Smooth muscle cell of the brain vasculature (primary cell): Measurements from ENCODE around the gene SPATA31A6.
"Not testable (repeated sequence)": the region's sequence is repeated elsewhere in the genome, so short reads cannot be mapped to it uniquely, and the experiment has no call there.

Experiments
- DNase-seq: peaks from one replicate; pipeline ENCODE4 v3.0.0-alpha.2; 2012; ENCODE audit warnings: low read depth, low spot score

The SPATA31A6 gene

DNA sequence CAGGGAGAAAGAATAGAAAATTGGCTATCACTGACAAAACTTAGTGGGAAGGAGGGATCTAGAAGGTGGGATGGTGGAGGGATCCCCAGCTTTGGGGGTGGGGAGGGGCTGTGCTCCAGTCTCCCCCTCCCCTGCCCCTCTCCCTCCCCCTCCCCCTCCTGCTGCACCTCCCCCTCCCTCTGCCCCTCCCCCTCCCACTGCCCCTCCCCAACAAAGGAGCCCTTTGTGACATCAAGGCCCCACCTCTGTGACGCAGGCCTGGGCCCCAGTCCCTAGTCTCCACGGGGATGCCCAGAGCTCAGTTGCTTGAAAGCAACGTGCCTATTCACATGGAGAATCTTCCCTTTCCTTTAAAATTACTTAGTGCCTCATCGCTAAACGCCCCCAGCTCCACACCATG, at the start of gene SPATA31A6:
Gene SPATA31A6 (plus strand): TSS at position 301 of the 400 bp plus-strand sequence. CDS start 29 bp downstream, at position 330.
- not testable (repeated sequence) for DNase-seq

GRCh38 chr9:42160299-42160698, 23.2 kb upstream of the SPATA31A6 start:
- peak; percentile 0 for DNase-seq

- DNase-seq, result not testable (repeated sequence)
Observed at GRCh38 chr9:42219861-42220260, 36.4 kb downstream of the SPATA31A6 start.

GRCh38 chr9:42223230-42223629, 39.8 kb downstream of the SPATA31A6 start:
- not testable (repeated sequence) for DNase-seq

DNA sequence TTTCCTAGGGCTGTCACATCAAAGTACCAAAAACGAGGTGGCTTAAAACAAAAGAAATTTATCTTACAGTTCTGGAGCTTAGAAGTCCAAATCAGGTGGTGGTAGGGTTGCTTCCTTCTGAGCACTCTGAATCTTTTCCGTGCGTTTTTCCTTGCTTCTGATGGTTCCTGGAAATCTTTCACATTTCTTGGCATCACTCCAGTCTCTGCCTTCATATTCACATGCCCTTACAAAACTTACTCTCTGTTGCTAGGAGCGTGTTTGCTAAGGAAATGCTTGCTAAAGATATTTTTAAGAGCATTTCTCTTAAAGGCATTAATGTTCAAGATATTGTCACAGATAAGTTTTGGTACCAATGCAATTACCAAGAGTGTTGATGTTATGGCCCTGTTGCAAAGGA, 49.6 kb downstream of the SPATA31A6 start:
- DNase-seq, result not testable (repeated sequence)

DNA sequence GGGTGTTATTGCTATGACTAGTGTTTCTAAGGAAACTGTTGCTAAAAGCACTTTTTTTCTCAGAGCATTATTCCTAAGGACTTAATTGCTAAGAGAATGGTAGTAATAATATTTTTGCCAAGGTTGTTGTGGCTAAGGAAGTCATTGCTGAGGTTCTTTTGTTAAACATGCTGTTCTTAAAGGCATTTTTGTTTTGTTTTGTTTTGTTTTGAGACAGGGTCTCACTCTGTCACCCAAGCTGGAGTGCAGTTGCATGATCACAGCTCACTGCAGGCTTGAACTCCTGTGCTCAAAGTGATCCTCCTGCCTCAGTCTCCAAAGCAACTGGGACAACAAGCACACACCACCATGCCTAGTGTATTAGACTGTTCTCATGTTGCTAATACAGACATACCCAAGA, 51.2 kb downstream of the SPATA31A6 start:
- DNase-seq, result not testable (repeated sequence)

DNA sequence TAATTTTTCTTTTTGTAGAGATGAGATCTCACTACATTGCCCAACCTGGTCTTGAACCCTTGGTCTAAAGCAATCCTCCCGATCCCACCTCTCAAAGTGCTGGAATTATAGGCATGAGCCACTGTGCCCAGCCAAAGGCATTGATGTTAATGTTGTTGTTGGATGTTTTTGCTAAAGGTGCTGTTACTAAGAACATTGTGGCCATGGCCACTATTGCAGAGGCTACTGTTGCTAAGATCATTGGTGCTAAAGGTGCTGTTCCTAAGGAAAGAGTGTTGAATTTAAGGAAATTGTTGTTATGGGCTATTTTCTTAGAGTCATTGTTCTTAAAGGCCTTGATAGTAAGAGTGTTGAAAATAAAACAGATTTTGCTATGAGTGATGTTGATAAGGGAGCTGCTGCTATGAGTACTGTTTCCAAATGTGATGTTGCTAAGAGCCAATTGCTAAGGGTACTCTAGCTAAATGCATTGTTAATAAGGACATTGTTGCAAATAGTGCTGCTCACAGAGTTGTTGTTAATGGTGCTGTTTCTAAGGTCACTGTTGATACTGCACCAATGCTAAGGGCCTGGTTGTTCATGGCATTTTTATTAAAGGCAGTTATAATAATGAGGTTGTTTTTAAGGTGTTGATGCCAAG, 52.0 kb downstream of the SPATA31A6 start:
- not testable (repeated sequence) for DNase-seq

DNA sequence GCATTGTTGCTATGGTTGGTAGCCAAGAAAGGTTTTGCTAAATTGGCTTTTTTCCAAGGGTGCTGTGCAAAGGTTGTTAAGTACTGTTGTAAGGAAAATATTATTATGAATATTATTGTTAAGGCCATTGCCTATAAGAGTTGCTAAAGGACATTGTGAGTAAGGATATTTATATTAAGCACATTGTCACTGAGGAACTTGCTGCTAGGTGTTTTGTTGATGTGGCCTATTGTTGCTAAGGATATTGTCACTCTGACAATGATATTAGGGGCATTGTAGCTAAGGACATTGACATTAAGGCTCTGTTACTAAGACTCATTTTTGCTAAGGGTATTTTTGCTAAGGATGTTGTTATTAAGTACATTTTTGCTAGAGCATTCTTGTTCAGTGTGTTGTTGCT, 52.6 kb downstream of the SPATA31A6 start:
- DNase-seq, result not testable (repeated sequence)

DNA sequence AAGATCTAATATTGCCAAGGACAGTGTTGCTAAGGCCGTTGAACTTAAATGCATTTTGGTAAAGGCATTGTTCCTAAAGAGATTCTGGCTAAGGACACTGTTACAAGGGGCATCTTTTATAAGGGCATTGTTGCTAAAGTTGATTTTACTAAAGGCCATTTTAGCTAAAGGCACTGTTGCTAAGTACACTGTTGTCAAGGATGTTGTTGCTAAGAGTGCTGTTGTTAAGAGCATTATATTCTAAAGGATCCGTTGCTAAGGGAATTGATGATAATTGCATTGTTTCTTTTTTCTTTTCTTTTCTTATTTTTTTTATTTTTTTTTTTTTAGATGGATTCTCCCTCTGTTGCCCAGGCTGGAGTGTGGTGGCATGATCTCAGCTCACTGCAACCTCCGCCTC, 53.9 kb downstream of the SPATA31A6 start:
- DNase-seq, result not testable (repeated sequence)

- not testable (repeated sequence) for DNase-seq
Observed at GRCh38 chr9:42238862-42239261, 55.4 kb downstream of the SPATA31A6 start.
